GM21786 (cell line): ENCODE data around the gene PRSS57.
"Not testable (repeated sequence)": the region's sequence is repeated elsewhere in the genome, so short reads cannot be mapped to it uniquely, and the experiment has no call there.

Experiments
- ATAC-seq: cut with Tn5 transposase; IDR thresholded peaks from one replicate; pipeline ENCODE4 v1.9.1; 2021; ENCODE audit not compliant: unreplicated experiment

PRSS57 gene

GRCh38 chr19:676007-676338, 19.3 kb downstream of the PRSS57 start:
- no peak for ATAC-seq

DNA sequence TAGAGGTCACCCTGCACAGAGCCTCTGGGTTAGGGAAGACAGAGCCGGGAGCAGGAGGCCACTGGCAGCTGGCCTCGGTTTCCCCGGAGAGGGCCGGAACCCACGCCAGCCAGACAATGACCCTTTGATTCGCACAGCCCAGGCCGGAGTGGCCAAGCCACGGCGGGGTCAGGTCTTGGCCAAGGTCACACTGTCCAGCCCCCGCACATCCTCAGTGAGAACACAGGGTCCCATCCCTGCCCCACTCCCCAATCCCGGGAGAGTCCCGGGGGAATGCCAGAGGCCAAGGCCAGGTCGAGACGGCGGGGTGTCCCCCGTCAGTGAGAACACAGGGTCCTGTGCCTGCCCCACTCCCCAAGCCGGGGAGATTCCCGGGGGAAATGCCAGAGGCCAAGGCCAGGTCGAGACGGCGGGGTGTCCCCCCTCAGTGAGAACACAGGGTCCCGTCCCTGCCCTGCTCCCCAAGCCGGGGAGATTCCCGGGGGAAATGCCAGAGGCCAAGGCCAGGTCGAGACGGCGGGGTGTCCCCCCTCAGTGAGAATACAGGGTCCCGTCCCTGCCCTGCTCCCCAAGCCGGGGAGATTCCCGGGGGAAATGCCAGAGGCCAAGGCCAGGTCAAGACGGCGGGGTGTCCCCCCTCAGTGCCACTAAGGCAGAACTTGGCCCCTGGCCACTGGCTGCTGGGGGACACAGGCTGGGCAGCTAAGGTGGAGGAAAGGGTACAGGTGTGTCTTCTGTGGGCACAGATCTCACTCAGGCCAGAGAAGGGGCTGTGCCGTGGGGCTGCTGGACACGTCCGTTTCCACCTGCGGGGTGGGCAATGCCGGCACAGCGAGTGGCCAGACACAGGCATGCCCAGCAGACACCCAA, 20.7 kb downstream of the PRSS57 start:
- no peak for ATAC-seq

GRCh38 chr19:670609-671075, 24.6 kb downstream of the PRSS57 start:
- ATAC-seq, result no peak

DNA sequence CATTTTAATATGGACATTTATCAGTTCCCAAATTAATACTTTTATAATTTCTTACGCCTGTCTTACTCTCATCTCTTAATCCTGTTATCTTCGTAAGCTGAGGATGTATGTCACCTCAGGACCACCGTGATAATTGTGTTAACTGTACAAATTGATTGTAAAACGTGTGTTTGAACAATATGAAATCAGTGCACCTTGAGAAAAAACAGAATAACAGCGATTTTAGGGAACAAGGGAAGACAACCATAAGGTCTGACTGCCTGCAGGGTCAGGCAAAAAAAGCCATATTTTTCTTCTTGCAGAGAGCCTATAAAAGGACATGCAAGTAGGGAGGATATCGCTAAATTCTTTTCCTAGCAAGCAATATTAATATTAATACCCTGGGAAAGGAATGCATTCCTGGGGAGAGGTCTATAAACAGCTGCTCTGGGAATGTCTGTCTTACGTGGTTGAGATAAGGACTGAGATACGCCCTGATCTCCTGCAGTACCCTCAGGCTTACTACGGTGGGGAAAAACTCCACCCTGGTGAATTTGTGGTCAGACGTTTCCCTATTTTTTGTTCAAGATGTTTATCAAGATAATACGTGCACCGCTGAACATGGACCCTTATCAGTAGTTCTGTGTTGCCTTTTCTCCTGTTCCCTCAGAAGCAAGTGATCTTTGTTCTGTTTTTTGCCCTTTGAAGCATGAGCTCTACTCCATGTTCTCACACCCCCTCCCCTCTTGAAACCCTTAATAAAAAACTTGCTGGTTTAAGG, 26.4 kb downstream of the PRSS57 start:
- not testable (repeated sequence) for ATAC-seq

GRCh38 chr19:666985-667573, 28.2 kb downstream of the PRSS57 start:
- not testable (repeated sequence) for ATAC-seq

DNA sequence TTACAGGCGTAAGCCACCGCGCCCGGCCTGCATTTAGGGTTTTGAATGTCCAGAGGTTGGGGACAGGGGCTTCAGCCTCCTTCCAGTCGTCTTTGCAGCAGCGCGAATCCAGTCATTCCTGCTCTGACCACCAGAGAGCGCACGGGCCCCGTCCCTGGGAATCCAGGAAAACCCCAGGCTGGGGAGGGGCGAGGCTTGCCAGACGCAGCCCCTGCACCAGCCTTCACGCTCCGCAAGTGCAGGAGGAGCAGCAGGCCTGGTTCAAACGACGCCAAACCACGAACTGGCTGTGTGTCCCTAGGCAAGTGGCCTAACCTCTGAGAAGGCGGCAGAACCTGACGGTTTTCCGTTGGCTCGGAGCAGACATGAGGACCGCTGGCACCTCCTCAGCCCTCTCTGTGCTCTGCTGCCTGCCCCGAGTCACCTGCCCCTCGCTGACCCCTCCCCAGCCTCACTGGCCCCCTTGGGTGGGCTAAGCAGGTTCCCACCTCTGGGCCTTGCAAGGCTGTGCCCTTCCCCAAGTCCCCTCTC, 30.3 kb downstream of the PRSS57 start:
- ATAC-seq, result no peak

- no peak for ATAC-seq
Observed at GRCh38 chr19:663682-664117, 31.6 kb downstream of the PRSS57 start.

DNA sequence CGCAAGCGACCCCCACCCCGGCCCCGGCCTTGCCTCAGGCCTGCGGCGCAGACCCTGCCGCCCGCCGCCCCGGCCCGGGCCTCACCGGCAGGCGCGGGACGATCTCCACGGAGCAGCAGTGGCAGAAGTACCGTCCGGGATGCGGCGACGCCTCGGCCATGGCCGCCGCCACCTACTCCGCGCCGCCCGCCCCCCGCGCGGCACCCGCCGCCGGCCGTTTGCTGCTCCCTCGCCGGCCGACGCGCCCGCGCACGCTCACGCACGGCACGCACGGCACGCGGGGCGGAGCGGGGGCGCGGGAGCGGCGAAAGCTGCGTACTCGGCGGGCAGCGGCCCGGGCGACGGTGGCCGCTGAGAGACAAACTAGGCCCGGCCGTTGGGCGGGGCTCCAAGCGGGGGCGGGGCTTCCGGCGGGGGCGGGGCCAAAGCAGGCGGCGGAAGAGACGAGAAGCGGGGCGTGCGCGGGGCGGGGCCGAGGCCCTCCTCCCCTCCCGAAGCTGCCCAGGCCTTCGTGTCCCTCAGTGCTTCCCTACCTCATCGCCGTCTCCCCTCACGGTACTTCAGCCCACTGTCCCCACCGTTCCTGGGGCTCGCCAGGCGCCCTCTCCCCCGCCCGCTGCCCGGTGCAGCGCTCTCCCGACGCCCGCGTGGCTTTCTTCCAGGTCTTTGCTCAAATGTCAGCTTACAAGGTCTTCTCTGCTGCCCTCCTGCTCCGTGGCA, 32.1 kb downstream of the PRSS57 start, which contains the start of gene RNF126:
Gene RNF126 (minus strand): TSS at position 253 of the 720 bp plus-strand sequence. CDS start 93 bp downstream, at position 160.
- peak; percentile 46 for ATAC-seq

- no peak for ATAC-seq
Observed at GRCh38 chr19:662207-662961, 32.9 kb downstream of the PRSS57 start.

GRCh38 chr19:661427-662196, 33.6 kb downstream of the PRSS57 start:
- ATAC-seq, result no peak

DNA sequence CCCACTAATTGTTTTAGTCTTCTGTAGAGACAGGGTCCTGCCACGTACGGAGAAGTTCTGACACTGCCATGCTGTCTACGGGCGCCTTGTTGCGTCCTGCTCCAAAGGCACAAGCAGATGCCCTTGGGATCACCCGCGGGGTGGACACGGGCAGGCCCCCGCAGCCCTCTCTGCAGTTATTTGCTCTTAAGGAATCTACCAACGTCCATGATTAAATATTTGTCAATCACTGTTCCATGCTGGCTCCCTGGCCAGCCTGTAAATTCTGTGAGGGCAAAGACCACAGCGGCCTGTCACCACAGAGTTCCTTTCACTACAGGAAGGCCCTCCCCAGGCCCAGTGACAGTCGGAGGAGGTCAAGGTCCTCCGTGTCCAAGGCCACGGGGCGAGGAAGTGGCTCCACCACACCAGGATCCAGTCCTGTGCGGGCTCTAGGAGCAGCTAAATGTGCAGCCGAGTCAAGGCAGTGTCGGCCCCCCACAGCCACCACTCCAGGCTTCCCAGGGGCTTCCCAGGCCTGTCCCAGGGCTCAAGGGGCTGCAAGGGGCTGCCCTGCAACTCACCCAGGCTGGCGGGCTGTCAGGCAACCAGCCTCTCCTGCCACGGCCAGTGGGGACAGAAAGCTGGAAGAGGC, 34.3 kb downstream of the PRSS57 start:
- no peak for ATAC-seq

- no peak for ATAC-seq
Observed at GRCh38 chr19:658916-659839, 36.1 kb downstream of the PRSS57 start.

DNA sequence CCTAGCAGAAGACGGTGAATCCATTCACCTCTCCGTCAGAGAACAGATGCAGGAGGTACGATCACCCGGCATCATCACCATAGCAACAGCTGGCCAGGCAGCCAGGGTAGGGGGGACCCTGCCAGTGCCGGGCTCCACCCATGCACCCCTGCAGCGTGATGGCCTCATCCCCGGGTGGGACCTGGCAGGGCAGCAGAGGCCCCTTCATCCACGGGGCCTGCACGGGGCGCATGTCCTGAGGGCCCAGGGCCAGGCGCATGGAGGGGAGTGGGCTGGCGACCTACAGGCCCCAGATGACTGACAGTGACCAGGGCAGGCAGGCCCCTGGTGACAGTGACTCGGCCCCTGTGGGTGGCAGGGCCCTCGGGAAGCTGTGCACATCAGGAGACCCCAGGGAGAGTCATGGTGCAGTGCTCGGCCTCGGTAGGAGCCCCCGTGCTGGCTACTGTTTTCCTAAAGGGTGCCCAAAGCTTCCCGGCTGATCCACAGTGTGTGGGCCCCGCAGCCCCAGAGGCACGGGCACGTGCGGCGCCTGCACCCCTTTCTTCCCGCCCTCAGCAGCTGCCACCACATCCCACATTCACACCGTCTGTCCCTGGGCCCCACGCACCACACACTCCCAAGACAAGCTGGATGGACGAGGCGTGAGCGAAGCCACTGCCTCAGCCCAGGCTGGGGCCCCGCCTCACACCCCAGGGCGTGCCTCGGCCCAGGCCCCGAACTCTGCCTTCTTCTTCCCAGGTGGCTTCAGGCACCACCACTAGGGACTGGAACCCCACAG, 37.0 kb downstream of the PRSS57 start:
- no peak for ATAC-seq

- ATAC-seq, result no peak
Observed at GRCh38 chr19:657611-658010, 37.6 kb downstream of the PRSS57 start.

- ATAC-seq, result no peak
Observed at GRCh38 chr19:656751-657559, 38.3 kb downstream of the PRSS57 start.

GRCh38 chr19:655691-656090, 39.6 kb downstream of the PRSS57 start:
- no peak for ATAC-seq
